Epidermal melanocyte (primary cell): Measurements from ENCODE around the gene CAV1.
"Not testable (repeated sequence)": the region's sequence is repeated elsewhere in the genome, so short reads cannot be mapped to it uniquely, and the experiment has no call there.

ENCODE experiments used
- DNase-seq: peaks from one replicate; pipeline ENCODE4 v3.0.0; 2011; ENCODE audit warnings: low spot score; ENCODE audit not compliant: insufficient read length

Gene CAV1

GRCh38 chr7:116582164-116582732, 57.4 kb downstream of the CAV1 start:
- DNase-seq, result no peak

GRCh38 chr7:116582806-116583444, 58.1 kb downstream of the CAV1 start:
- DNase-seq, result peak; percentile 60

GRCh38 chr7:116583653-116584052, 58.8 kb downstream of the CAV1 start:
- no peak for DNase-seq

GRCh38 chr7:116584721-116585120, 59.9 kb downstream of the CAV1 start:
- DNase-seq, result no peak

GRCh38 chr7:116585392-116585791, 60.6 kb downstream of the CAV1 start:
- DNase-seq, result no peak

GRCh38 chr7:116585967-116586366, 61.1 kb downstream of the CAV1 start:
- no peak for DNase-seq

- not testable (repeated sequence) for DNase-seq
Observed at GRCh38 chr7:116587200-116587599, 62.4 kb downstream of the CAV1 start.

- no peak for DNase-seq
Observed at GRCh38 chr7:116588225-116588624, 63.4 kb downstream of the CAV1 start.

- no peak for DNase-seq
Observed at GRCh38 chr7:116588641-116589594, 64.1 kb downstream of the CAV1 start.

- DNase-seq, result no peak
Observed at GRCh38 chr7:116591202-116592040, 66.6 kb downstream of the CAV1 start.

GRCh38 chr7:116592041-116592355, 67.2 kb downstream of the CAV1 start:
- DNase-seq, result no peak

GRCh38 chr7:116592445-116592844, 67.6 kb downstream of the CAV1 start:
- DNase-seq, result no peak

GRCh38 chr7:116593359-116594075, 68.7 kb downstream of the CAV1 start:
- no peak for DNase-seq

GRCh38 chr7:116595063-116595462, 70.2 kb downstream of the CAV1 start:
- DNase-seq, result no peak

- no peak for DNase-seq
Observed at GRCh38 chr7:116597384-116597783, 72.5 kb downstream of the CAV1 start.

- DNase-seq, result no peak
Observed at GRCh38 chr7:116598278-116598677, 73.4 kb downstream of the CAV1 start.

GRCh38 chr7:116598861-116599260, 74.0 kb downstream of the CAV1 start:
- DNase-seq, result no peak

GRCh38 chr7:116601426-116601825, 76.6 kb downstream of the CAV1 start:
- DNase-seq, result no peak

- DNase-seq, result no peak
Observed at GRCh38 chr7:116607299-116607698, 82.5 kb downstream of the CAV1 start.

- no peak for DNase-seq
Observed at GRCh38 chr7:116610210-116610609, 85.4 kb downstream of the CAV1 start.

GRCh38 chr7:116610721-116611120, 85.9 kb downstream of the CAV1 start:
- no peak for DNase-seq
